GM18526 (cell line): ENCODE measurements around the gene RERE.

Experiments used
- POLR2A ChIP-seq: IDR thresholded peaks from 3 replicates; pipeline ENCODE4 v1.6.1; 2011; ENCODE audit not compliant: insufficient read length; ENCODE audit errors: extremely low read depth

Gene RERE

DNA sequence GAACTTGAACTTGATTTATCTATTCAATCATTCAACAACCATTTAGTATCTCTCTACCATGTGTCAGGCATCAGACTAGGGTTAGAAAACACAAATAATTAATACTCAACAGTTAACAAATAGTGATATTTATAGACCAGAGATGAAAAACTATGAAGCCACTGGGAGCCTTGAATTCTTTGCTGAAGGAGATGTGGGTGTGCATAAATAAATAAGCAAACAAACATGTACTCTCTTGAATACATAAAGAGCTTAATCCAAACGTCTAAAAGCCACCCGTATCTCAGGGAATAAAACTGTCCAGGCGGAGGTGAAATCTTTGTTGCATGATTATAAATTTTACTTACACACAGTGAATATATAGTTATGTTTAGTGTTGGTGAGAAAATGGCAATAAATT, 333.9 kb downstream of the RERE start:
- TF ChIP-seq POLR2A: no peak

DNA sequence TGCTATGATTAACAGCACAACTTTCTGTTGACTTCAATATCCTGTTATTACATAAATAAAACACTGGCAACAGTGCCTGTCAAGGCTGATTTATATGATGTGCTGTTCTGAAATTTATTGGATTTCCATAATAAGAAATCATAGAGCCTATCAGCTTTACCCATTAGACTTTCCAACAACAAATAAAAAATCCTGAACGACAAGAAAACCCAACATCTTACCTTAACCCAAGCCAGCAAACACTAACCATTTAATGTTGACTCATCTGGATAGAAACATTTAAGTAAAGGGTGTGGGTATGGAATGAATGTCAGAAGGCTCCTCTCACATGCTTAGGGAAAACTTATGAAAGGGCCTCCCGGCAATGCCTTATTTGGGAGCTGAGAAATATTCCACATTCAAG, 334.5 kb downstream of the RERE start:
- no peak for TF ChIP-seq POLR2A

DNA sequence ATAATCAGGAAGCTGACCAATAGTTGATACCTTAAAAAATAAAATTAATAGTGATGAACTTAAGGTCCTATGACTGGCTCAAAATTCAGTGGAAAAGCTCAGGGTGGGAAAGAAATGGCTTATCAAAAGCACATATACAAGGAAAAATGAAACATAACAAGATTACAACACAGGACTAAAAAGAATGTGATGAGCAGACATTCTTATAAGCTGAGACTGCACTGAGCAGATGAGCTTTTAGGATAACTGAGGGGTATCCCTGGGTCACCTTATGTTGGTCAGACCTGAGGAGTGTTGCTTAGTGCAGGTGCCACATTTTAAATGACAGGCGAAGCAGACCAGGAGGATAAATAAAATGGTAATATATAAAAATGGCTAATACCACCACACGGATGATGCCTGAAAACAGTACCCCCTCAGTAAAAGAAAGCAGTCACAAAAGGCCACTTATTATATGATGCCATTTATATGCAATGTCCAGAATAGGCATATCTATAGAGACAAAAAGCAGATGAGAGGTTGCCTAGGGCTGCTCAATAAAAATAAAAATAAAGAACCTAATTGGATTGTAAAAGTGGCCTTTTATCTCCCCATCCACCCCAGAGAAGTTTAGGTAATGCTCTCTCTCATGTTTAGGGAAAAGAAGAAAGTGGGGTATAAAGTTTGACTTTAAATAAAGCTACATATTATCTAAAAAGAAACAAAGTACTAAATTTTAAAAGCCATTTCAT, 335.6 kb downstream of the RERE start:
- TF ChIP-seq POLR2A: no peak

DNA sequence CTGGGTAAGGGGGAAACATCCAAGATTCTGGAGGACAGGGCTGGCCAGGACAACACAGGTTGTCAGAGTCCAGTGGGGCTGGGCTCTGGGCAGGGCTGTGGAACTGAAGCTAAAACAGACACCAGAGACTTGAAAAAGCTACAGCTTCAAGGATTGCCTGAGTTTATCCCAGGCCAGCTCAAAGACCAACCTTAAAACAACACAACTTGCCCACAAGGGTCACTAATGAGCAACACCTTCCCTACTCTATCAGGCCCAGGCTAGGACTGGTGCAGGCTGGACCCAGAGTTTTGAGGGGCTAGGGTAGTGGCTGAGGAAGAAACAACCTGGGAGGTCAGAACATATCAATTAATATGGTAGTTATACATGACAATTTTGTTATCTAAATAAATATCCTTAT, 338.9 kb downstream of the RERE start:
- TF ChIP-seq POLR2A: no peak

DNA sequence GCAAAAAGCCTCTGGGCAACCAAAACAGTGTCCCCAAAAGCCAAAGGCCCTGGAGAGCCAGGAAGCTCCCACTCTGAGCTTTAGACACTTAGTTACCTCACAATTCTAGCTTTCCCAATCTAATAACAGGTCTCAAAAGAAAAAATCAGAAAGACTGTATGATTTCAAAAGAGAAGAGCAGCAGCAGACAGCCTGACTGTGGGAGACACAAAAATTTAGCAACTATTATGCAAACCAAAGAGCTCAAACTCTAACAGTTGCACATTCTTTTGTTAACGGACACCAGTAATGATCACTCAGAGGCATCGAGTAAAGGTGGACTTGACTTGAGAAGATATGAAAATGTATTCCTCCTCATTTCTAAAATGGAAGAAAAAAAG, 339.5 kb downstream of the RERE start:
- no peak for TF ChIP-seq POLR2A

DNA sequence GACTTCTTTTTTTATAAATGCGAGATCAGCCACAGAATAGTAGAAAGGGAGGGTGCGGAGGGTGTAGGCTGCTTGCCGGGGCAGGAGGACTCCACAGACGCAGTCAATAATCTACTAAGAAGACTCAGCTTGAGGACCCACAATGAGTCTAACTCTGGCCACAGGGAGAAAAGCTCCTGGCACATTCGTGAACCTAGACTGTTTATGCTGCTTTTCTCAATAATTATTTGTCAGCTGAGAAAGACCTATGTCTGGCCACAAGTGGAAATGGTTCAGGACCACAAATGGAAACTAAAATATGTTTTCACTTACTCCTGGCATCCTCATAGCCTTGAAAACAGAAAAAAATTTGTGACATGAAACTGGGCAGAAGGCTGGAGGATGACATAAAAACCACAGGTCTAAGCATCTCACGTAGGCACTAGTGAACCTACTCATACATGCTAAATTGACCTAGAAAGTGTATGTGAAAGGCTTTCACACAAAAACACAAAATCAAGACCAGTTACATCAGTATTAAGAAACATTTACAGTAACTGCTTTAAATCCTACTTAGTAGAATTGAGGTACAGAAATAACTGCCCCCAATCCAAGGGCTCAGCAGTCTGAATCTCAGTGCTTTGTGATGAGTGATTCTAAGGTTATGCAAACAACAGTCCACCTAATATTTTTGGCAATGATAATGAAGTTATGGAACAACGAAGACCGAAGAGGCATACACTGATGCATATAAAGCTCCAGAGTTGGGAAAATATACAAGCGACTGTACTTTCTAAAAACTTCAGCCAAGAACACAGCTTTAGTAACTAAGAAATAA, 340.1 kb downstream of the RERE start:
- no peak for TF ChIP-seq POLR2A

DNA sequence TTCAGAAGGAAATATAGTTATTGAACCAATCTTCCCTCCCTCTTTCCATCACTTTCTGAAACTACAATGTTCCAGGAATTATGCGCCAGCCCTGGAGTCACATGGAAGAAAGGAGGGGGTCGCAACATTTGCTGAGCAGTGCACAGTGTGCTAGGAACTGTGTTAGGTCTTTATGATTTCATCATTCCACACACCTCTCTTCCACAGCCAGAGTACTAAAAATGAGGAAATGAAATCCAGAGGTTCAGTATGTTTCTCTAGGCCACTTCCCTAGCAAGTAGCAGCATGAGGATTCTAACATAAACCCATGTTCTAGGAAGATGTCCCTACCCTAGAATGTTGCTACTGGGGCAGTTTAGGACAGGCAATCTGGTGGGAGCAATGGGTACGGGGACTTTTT, 341.4 kb downstream of the RERE start:
- no peak for TF ChIP-seq POLR2A

DNA sequence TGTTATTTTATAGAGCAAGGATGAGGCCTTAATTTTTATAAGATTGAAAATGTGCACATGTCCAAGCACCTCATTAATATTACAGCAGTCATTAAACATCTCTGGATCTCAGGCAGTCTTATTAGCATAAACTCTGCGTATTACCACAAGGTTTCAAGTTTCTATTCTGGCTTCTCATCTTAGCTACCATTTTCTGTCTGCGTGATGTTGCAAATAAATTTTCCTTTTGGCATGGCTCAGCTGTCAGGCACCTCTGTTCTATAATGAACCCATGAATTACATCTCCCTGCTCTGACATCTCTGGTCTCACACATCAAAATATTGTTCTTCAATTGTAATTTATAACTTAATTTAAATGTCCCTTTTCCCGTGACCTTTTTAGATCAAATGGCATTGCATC, 343.1 kb downstream of the RERE start:
- no peak for TF ChIP-seq POLR2A

DNA sequence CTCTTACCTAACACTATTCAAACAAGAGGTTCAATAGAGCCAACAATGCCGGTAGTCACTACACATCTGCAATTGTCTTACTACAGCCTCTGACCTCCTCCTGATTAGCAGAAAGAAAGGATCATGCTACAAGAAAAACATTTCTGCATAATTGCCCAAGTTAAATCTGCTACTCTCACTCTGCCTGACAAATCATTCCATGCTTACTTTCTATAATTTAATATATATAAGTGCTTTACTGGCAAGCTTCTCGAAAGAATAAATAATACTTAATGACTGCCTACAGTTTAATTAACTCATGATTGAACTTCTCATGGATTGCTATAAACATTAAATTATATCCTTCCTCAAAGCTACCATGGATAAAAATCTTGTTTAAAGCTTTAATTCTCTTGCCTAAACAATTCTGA, 343.5 kb downstream of the RERE start:
- TF ChIP-seq POLR2A: no peak

DNA sequence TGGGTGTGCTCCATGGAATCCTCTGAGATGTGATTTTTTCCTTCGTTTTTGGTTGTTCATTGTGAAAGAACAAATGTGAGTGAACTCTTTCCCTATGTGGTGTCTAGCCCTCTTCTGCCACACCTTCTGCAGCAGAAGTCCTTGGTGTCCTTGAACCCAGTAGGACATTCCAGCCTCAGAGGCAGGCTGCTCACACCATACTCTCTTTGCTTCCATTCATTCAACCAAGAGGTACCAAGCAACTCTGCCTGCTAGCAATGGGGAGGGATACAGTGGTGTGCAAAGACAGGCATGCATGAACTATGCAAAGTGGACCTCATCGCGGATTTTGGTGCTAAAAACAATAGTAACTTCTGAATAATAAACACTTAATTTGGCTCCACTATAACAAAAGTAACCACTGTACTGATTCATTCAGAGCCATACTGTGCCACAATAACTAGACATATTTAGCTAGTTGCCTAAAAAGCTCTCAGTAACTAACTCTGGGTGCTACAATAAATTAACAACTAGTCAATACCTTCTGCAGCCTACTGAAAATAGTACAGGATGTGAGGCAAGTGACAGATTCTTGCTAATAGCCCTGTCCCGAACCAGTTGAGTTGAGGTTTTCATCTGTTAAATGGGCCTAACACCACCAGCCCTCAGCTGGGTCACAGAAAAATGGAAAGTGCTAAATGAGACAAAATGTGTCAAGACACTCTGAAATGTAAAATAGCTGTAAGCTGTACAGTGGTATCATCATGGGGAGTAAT, 344.1 kb downstream of the RERE start:
- TF ChIP-seq POLR2A: no peak

DNA sequence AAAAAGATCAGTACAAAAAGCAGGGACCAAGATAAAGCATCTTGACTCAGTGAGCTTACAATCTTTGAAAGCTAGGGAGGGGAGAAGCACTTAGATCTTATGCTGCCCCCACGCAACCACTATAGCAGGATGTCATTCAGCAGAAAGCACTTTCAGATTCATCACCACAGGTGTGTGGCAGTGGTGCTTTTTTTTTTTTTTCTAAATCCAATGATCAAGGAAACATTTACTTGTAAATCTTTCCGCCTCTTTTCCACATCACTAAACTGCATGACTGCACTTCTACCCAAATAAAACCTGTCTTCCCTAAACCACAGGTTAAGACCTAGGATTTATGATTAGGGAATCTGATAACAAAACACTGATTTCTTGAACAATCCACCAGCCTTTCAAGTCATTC, 344.8 kb downstream of the RERE start:
- no peak for TF ChIP-seq POLR2A

DNA sequence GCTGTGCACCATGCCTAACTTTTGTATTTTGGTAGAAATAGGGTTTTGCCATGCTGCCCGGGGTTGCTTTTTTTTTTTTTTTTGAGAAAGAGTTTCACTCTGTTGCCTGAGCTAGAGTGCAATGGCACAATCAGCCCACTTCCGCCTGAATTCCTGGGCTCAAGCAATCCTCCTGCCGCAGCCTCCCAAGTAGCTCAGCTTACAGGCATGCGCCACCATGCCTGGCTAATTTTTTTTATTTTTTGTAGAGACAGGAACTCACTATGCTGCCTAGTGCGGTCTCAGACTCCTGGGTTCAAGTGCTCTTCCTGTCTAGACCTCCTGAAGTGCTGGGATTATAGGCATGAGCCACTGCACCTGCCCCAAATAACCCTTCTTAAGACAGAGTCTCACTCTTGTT, 346.0 kb downstream of the RERE start:
- no peak for TF ChIP-seq POLR2A

DNA sequence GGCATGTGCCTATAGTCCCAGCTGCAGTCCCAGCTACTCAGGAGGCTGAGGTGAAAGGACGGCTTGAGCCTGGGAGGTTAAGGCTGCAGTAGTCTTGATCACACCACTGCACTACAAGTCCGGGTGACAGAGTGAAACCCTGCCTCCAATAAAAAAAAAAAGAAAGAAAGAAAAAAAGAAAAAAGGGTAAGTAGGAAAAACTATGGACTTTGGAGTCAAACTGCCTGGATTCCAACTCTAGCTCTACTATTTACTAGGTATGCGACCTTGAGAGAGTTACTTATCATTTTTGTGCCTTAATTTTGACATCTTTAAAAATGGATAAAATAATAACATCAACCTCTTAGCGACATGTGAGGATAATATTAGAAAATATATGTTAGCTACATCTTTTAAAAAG, 348.7 kb downstream of the RERE start:
- no peak for TF ChIP-seq POLR2A

DNA sequence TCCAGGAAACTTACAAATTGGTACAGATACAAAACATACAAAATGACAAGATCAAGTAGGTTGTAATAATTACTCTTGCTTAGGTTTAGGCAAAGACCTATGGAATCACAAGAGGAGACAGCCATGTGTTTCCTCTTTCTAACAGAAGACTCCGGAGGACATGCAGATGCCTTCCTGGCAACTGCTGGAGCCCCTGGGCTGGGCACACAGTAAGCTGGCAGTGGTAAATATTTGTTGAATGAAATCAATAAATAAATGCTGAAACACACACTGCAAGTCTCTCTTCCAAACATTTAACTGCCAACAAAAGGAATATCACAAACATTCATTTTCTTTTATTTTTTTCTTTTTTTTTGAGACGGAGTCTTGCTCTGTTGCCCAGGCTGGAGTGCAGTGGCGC, 350.1 kb downstream of the RERE start:
- no peak for TF ChIP-seq POLR2A

DNA sequence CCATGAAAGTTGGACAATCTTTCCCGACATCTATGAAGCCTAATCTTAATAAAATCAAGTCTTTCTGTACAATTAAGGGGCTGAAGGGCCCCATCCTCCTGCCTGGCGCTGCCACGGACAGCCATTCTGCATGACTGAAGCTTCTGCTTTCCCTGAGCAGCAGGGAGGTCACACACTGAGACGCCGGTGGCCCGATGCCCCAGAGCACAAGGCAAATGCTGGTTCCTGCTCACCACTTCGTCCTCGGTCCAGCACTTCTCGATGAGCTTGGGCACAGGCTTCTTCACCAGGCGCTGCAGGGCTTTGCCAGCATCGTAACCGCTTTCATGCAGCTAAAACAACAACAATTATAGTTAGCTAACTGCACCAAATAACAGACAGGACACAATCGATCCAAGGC, 351.7 kb downstream of the RERE start:
- TF ChIP-seq POLR2A: no peak

DNA sequence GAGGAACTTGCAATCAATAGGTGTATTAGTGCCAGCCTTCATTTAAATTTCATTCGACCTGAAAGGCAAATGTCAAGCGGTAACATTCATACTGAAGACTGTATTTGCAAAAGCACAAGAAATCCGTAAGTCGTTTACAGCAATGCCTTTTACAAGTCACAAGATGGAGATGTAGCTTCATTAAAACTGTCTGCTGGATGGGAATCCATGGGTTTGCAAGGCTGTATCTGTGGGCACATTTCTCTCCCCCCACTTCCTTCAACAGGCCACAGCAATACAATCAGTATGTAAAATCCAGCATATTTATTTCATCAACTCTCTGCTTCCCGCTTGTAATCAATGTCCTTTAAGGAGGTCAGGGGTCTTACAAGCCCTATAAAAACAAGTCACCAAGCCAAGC, 352.4 kb downstream of the RERE start:
- no peak for TF ChIP-seq POLR2A
